Bronchial epithelial cell (primary cell): ENCODE data around the gene PLCB1. TPM values are rescaled to one million over a fixed set of nuclear protein-coding genes. Genes with fewer than 3 reads are reported as not detected.

Experiments used
- DNase-seq: peaks from one replicate; pipeline ENCODE4 v3.0.0-alpha.2; 2010; ENCODE audit warnings: low read depth
- FAIRE-seq: peaks from 2 replicates; lab custom pipeline; 2011; peaks lifted over from hg19 to GRCh38; lab: Jason Lieb, UNC
- H3K27me3 ChIP-seq: 2 replicates; pipeline ENCODE4 v1.5.1; 2011; ENCODE audit warnings: low read length; ENCODE audit not compliant: control insufficient read depth, insufficient read depth
- H3K36me3 ChIP-seq: 2 replicates; pipeline ENCODE4 v1.5.1; 2011; ENCODE audit warnings: low read length; ENCODE audit not compliant: control insufficient read depth, insufficient read depth
- H3K4me3 ChIP-seq: 2 replicates; pipeline ENCODE4 v1.5.1; 2011; ENCODE audit warnings: mild to moderate bottlenecking, low read depth, low read length, control low read depth
- CTCF ChIP-seq: IDR thresholded peaks from 2 replicates; pipeline ENCODE4 v1.5.1; 2011; ENCODE audit warnings: mild to moderate bottlenecking, moderate library complexity, low read length, control low read depth, inconsistent platforms; ENCODE audit not compliant: insufficient read depth, severe bottlenecking
- total RNA-seq: library from RNA; depleted of rRNA; stranded (reverse); fragments of >200 nt; gene quantifications from 2 replicates; pipeline ENCODE4 v1.2.1, GENCODE V29; 2014

PLCB1 gene
- total RNA-seq, 1 donor from 2014 or later = 1.1 TPM

- FAIRE-seq (no peak), DNase-seq (peak; percentile 82)
- no peak for TF ChIP-seq CTCF
- Histone ChIP-seq H3K36me3 (no peaks in the 10 kb centered on the region), H3K27me3 (no peaks in the 10 kb centered on the region), H3K4me3 (no peak overlapping the region)
Observed at GRCh38 chr20:8254911-8255582, 123.0 kb downstream of the PLCB1 start.

DNA sequence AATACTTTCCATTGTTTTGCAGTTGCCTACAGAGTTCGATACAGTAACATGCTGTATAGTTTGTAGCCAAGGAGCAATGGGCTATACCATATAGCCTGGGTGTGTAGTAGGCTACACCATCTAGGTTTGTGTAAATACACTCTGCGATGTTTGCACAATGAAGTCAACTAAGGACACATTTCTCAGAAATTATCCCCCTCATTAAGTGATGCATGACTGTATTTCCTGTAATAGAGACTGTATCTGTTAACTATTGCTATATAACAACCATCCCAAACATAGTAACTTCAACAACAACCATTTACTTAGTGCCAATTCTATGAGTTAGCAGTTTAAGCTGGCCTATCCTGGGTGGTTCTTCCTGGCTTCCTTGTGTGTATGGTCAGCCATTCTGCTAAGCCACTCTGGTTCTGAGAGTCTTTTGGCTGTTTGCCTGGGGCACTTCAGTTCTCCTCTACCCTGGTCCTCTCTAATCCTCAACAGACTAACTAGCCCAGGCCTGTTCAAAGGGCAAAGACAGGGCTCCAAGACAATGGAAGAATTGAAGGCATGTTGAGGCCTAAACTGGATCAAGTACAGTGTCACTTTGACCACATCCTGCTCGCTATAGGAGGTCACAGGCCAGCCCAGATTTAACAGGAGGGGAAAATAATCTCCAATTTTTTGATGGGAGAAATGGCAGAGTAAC is 124.0 kb downstream of the PLCB1 start:
- DNase-seq = peak; percentile 90
- no peak for FAIRE-seq
- Histone ChIP-seq H3K36me3 (no peaks in the 10 kb centered on the region), H3K4me3 (no peak overlapping the region), H3K27me3 (no peaks in the 10 kb centered on the region)
- TF ChIP-seq CTCF = no peak

DNA sequence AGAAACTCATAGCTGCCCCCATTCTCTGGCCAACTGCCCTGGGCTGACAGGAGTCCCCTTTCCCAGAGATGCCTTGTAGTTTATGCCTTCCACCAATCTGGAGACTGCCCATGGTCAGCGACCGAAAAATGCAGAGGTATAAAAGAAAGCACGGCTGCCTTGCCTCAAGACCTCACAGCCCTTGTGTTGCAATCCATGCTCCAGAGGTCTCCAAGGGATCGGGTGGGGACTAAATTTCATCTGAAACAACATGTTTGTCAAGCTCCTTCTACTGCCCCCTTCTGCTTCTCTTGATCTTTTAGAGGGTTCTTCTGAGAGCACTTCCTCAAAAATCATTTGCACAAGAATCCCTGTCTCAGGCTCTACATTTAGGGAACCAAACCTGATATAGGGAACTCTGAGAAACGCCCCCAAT is 128.8 kb downstream of the PLCB1 start:
- H3K4me3 ChIP-seq = no peak overlapping the region
- no peak for TF ChIP-seq CTCF
- no peaks in the 10 kb centered on the region for H3K27me3 ChIP-seq
- H3K36me3 ChIP-seq = no peaks in the 10 kb centered on the region
- DNase-seq (no peak), FAIRE-seq (no peak)

- no peak for FAIRE-seq
- Histone ChIP-seq H3K4me3 (no peak overlapping the region), H3K27me3 (no peaks in the 10 kb centered on the region), H3K36me3 (no peaks in the 10 kb centered on the region)
- TF ChIP-seq CTCF = no peak
- no peak for DNase-seq
Observed at GRCh38 chr20:8262721-8263120, 130.7 kb downstream of the PLCB1 start.

GRCh38 chr20:8265588-8265987 is 133.5 kb downstream of the PLCB1 start:
- Histone ChIP-seq H3K27me3 (no peaks in the 10 kb centered on the region), H3K36me3 (no peaks in the 10 kb centered on the region), H3K4me3 (no peak overlapping the region)
- DNase-seq = no peak
- no peak for FAIRE-seq
- no peak for TF ChIP-seq CTCF
